Measurements from ENCODE around the gene ACTA1.

The ACTA1 gene

GRCh38 chr1:229410692-229411433 is 23.0 kb downstream of the ACTA1 start:
- Histone ChIP-seq H3K4me1 (ENCODE audit: control insufficient read depth in 2 of 2, insufficient read depth in 1 of 2, low read depth in 1 of 2, low read length in 2 of 2) (peaks cover 16 to 19% of the 10 kb centered on the region in 2 donors), H4K91ac (ENCODE audit: low read depth, low read length, poor library complexity) (no peak overlapping the region), H3K4ac (ENCODE audit: low read length) (no peak overlapping the region), H3K4me3 (ENCODE audit: low read length in 2 of 2) (no peak overlapping the region), H3K9me3 (replicated peaks in 1 of 2; ENCODE audit: control insufficient read depth in 2 of 2, insufficient read depth in 1 of 2, low read depth in 1 of 2, low read length in 2 of 2) (no peaks in the 10 kb centered on the region), H3K18ac (ENCODE audit: low read length) (peak overlapping the region; percentile 56), H3K14ac (ENCODE audit: low read length) (no peak overlapping the region), H2BK5ac (ENCODE audit: low read length) (no peak overlapping the region), H3K36me3 (replicated peaks in 1 of 2; ENCODE audit: control insufficient read depth in 2 of 2, insufficient read depth in 2 of 2, low read length in 2 of 2) (no peaks in the 10 kb centered on the region), H3K27ac (replicated peaks; ENCODE audit: low read length) (no peak overlapping the region), H2AK5ac (ENCODE audit: low read depth, low read length) (no peak overlapping the region), H2BK12ac (ENCODE audit: low read length) (no peak overlapping the region), H4K8ac (ENCODE audit: low read depth, low read length) (no peak overlapping the region), H3K23ac (ENCODE audit: low read depth, low read length, poor library complexity) (no peak overlapping the region), H3K79me1 (ENCODE audit: low read depth, low read length) (no peaks in the 10 kb centered on the region), H3K9ac (ENCODE audit: low read depth, low read length, poor library complexity) (no peak overlapping the region), H2BK120ac (ENCODE audit: low read depth, low read length) (no peak overlapping the region), H2AFZ (ENCODE audit: low read length) (no peak overlapping the region), H2BK15ac (ENCODE audit: low read length) (no peak overlapping the region), H3K27me3 (ENCODE audit: control insufficient read depth in 3 of 3, insufficient read depth in 3 of 3, low read depth in 1 of 3, low read length in 3 of 3) (peaks cover 9 to 42% (median 40%) of the 10 kb centered on the region in 3 experiments), H3K4me2 (ENCODE audit: insufficient read depth, low read length, poor library complexity, severe bottlenecking) (no peak overlapping the region)
- WGBS, 2 donors (ENCODE audit: extremely low coverage in 2 of 2, insufficient read length in 2 of 2, insufficient replicate concordance in 1 of 2) = no CpG with 5 or more reads among the region's 14 CpGs
- no peak for DNase-seq (ENCODE audit: low spot score)

- no peak overlapping the region for H4K91ac ChIP-seq (ENCODE audit: low read depth, low read length, poor library complexity)
- H3K9ac ChIP-seq (ENCODE audit: low read depth, low read length, poor library complexity) = no peak overlapping the region
- peaks cover 16 to 19% of the 10 kb centered on the region in 2 donors for H3K4me1 ChIP-seq (ENCODE audit: control insufficient read depth in 2 of 2, insufficient read depth in 1 of 2, low read depth in 1 of 2, low read length in 2 of 2)
- H3K4ac ChIP-seq (ENCODE audit: low read length) = no peak overlapping the region
- no peak overlapping the region for H3K4me2 ChIP-seq (ENCODE audit: insufficient read depth, low read length, poor library complexity, severe bottlenecking)
- H3K18ac ChIP-seq (ENCODE audit: low read length) = no peak overlapping the region
- no peak overlapping the region for H2BK120ac ChIP-seq (ENCODE audit: low read depth, low read length)
- no peak overlapping the region for H2AK5ac ChIP-seq (ENCODE audit: low read depth, low read length)
- H3K4me3 ChIP-seq (ENCODE audit: low read length in 2 of 2) = no peak overlapping the region
- WGBS, 2 donors (ENCODE audit: extremely low coverage in 2 of 2, insufficient read length in 2 of 2, insufficient replicate concordance in 1 of 2) = no CpG with 5 or more reads among the region's 9 CpGs
- H2AFZ ChIP-seq (ENCODE audit: low read length) = no peak overlapping the region
- no peak for DNase-seq (ENCODE audit: low spot score)
- no peak overlapping the region for H3K23ac ChIP-seq (ENCODE audit: low read depth, low read length, poor library complexity)
- peak overlapping the region; percentile 39 for H3K14ac ChIP-seq (ENCODE audit: low read length)
- no peak overlapping the region for H4K8ac ChIP-seq (ENCODE audit: low read depth, low read length)
- H3K79me1 ChIP-seq (ENCODE audit: low read depth, low read length) = no peaks in the 10 kb centered on the region
- no peak overlapping the region for H2BK15ac ChIP-seq (ENCODE audit: low read length)
- no peak overlapping the region for H3K27ac ChIP-seq (replicated peaks; ENCODE audit: low read length)
- H2BK5ac ChIP-seq (ENCODE audit: low read length) = no peak overlapping the region
- H2BK12ac ChIP-seq (ENCODE audit: low read length) = no peak overlapping the region
- peaks cover 9 to 40% (median 38%) of the 10 kb centered on the region in 3 experiments for H3K27me3 ChIP-seq (ENCODE audit: control insufficient read depth in 3 of 3, insufficient read depth in 3 of 3, low read depth in 1 of 3, low read length in 3 of 3)
- H3K9me3 ChIP-seq (replicated peaks in 1 of 2; ENCODE audit: control insufficient read depth in 2 of 2, insufficient read depth in 1 of 2, low read depth in 1 of 2, low read length in 2 of 2) = no peaks in the 10 kb centered on the region
- H3K36me3 ChIP-seq (replicated peaks in 1 of 2; ENCODE audit: control insufficient read depth in 2 of 2, insufficient read depth in 2 of 2, low read length in 2 of 2) = no peaks in the 10 kb centered on the region
These were observed 23.6 kb downstream of the ACTA1 start for GRCh38 chr1:229410370-229410691.

- no peak overlapping the region for H3K9ac ChIP-seq (ENCODE audit: low read depth, low read length, poor library complexity)
- no peak for DNase-seq (ENCODE audit: low spot score)
- no peak overlapping the region for H4K8ac ChIP-seq (ENCODE audit: low read depth, low read length)
- H2BK5ac ChIP-seq (ENCODE audit: low read length) = no peak overlapping the region
- H3K36me3 ChIP-seq (replicated peaks in 1 of 2; ENCODE audit: control insufficient read depth in 2 of 2, insufficient read depth in 2 of 2, low read length in 2 of 2) = no peaks in the 10 kb centered on the region
- no peak overlapping the region for H3K4me2 ChIP-seq (ENCODE audit: insufficient read depth, low read length, poor library complexity, severe bottlenecking)
- H3K14ac ChIP-seq (ENCODE audit: low read length) = peak overlapping the region; percentile 39
- no peak overlapping the region for H3K23ac ChIP-seq (ENCODE audit: low read depth, low read length, poor library complexity)
- no CpG with 5 or more reads among the region's 18 CpGs for WGBS, 2 donors (ENCODE audit: extremely low coverage in 2 of 2, insufficient read length in 2 of 2, insufficient replicate concordance in 1 of 2)
- H3K27me3 ChIP-seq (ENCODE audit: control insufficient read depth in 3 of 3, insufficient read depth in 3 of 3, low read depth in 1 of 3, low read length in 3 of 3) = peaks cover 9 to 40% (median 38%) of the 10 kb centered on the region in 3 experiments
- H2BK12ac ChIP-seq (ENCODE audit: low read length) = no peak overlapping the region
- H2BK15ac ChIP-seq (ENCODE audit: low read length) = no peak overlapping the region
- H3K4ac ChIP-seq (ENCODE audit: low read length) = no peak overlapping the region
- no peak overlapping the region for H2BK120ac ChIP-seq (ENCODE audit: low read depth, low read length)
- H3K79me1 ChIP-seq (ENCODE audit: low read depth, low read length) = no peaks in the 10 kb centered on the region
- no peak overlapping the region for H3K18ac ChIP-seq (ENCODE audit: low read length)
- H2AK5ac ChIP-seq (ENCODE audit: low read depth, low read length) = peak overlapping the region; percentile 17
- no peak overlapping the region for H4K91ac ChIP-seq (ENCODE audit: low read depth, low read length, poor library complexity)
- H3K4me1 ChIP-seq (ENCODE audit: control insufficient read depth in 2 of 2, insufficient read depth in 1 of 2, low read depth in 1 of 2, low read length in 2 of 2) = peaks cover 16 to 19% of the 10 kb centered on the region in 2 donors
- no peak overlapping the region for H3K27ac ChIP-seq (replicated peaks; ENCODE audit: low read length)
- no peaks in the 10 kb centered on the region for H3K9me3 ChIP-seq (replicated peaks in 1 of 2; ENCODE audit: control insufficient read depth in 2 of 2, insufficient read depth in 1 of 2, low read depth in 1 of 2, low read length in 2 of 2)
- H2AFZ ChIP-seq (ENCODE audit: low read length) = no peak overlapping the region
- H3K4me3 ChIP-seq (ENCODE audit: low read length in 2 of 2) = no peak overlapping the region
These were observed 24.1 kb downstream of the ACTA1 start for GRCh38 chr1:229409616-229410369.

- H3K4me2 ChIP-seq (ENCODE audit: insufficient read depth, low read length, poor library complexity, severe bottlenecking) = no peak overlapping the region
These were observed 25.3 kb downstream of the ACTA1 start for GRCh38 chr1:229408458-229409037.

More at GRCh38 chr1:229408458-229409037, 25.3 kb downstream of the ACTA1 start:
- no peak for DNase-seq (ENCODE audit: low spot score)
- H3K36me3 ChIP-seq (replicated peaks in 1 of 2; ENCODE audit: control insufficient read depth in 2 of 2, insufficient read depth in 2 of 2, low read length in 2 of 2) = no peaks in the 10 kb centered on the region
- H4K91ac ChIP-seq (ENCODE audit: low read depth, low read length, poor library complexity) = no peak overlapping the region
- no peak overlapping the region for H3K27ac ChIP-seq (replicated peaks; ENCODE audit: low read length)
- no peak overlapping the region for H3K4me3 ChIP-seq (ENCODE audit: low read length in 2 of 2)
- H3K9me3 ChIP-seq (replicated peaks in 1 of 2; ENCODE audit: control insufficient read depth in 2 of 2, insufficient read depth in 1 of 2, low read depth in 1 of 2, low read length in 2 of 2) = no peaks in the 10 kb centered on the region
- H2BK5ac ChIP-seq (ENCODE audit: low read length) = no peak overlapping the region
- H2AK5ac ChIP-seq (ENCODE audit: low read depth, low read length) = no peak overlapping the region
- peaks cover 9 to 40% (median 38%) of the 10 kb centered on the region in 3 experiments for H3K27me3 ChIP-seq (ENCODE audit: control insufficient read depth in 3 of 3, insufficient read depth in 3 of 3, low read depth in 1 of 3, low read length in 3 of 3)
- H4K8ac ChIP-seq (ENCODE audit: low read depth, low read length) = no peak overlapping the region
- H2BK12ac ChIP-seq (ENCODE audit: low read length) = no peak overlapping the region
- WGBS, 2 donors (ENCODE audit: extremely low coverage in 2 of 2, insufficient read length in 2 of 2, insufficient replicate concordance in 1 of 2) = no CpG with 5 or more reads among the region's 8 CpGs
- no peak overlapping the region for H3K14ac ChIP-seq (ENCODE audit: low read length)
- no peak overlapping the region for H3K4ac ChIP-seq (ENCODE audit: low read length)
- peak overlapping the region; percentile 2 for H2BK120ac ChIP-seq (ENCODE audit: low read depth, low read length)
- no peak overlapping the region for H3K9ac ChIP-seq (ENCODE audit: low read depth, low read length, poor library complexity)
- H2AFZ ChIP-seq (ENCODE audit: low read length) = no peak overlapping the region
- H3K18ac ChIP-seq (ENCODE audit: low read length) = no peak overlapping the region
- H3K4me1 ChIP-seq (ENCODE audit: control insufficient read depth in 2 of 2, insufficient read depth in 1 of 2, low read depth in 1 of 2, low read length in 2 of 2) = peaks cover 16 to 19% of the 10 kb centered on the region in 2 donors
- H2BK15ac ChIP-seq (ENCODE audit: low read length) = no peak overlapping the region
- peak overlapping the region; percentile 69 for H3K23ac ChIP-seq (ENCODE audit: low read depth, low read length, poor library complexity)
- H3K79me1 ChIP-seq (ENCODE audit: low read depth, low read length) = no peaks in the 10 kb centered on the region
